Fibroblast of the aortic adventitia (primary cell): Measurements from ENCODE around the gene PREX1. TPM values are rescaled to one million over a fixed set of nuclear protein-coding genes. Genes with fewer than 3 reads are reported as not detected.

Source experiments
- DNase-seq: peaks from one replicate; pipeline ENCODE4 v3.0.0-alpha.2; 2010; ENCODE audit warnings: low read depth
- H3K4me3 ChIP-seq: 2 replicates; pipeline ENCODE4 v1.5.1; 2011; ENCODE audit warnings: low read depth, mild to moderate bottlenecking, control low read depth, low read length, moderate library complexity
- CTCF ChIP-seq: IDR thresholded peaks from 2 replicates; pipeline ENCODE4 v1.5.1; 2011; ENCODE audit warnings: mild to moderate bottlenecking, low read length, control low read depth, inconsistent platforms; ENCODE audit not compliant: insufficient read depth
- total RNA-seq: library from RNA; depleted of rRNA; stranded (reverse); fragments of >200 nt; gene quantifications from 2 replicates; pipeline ENCODE4 v1.2.3, GENCODE V29; 2012; ENCODE audit warnings: low replicate concordance

Gene PREX1
- total RNA-seq, 1 donor = 13.0 TPM

- TF ChIP-seq CTCF = no peak
- DNase-seq = no peak
- no peak overlapping the region for H3K4me3 ChIP-seq
Observed at GRCh38 chr20:48710341-48711043, 117.3 kb downstream of the PREX1 start.

- H3K4me3 ChIP-seq = no peak overlapping the region
- TF ChIP-seq CTCF = no peak
- peak; percentile 57 for DNase-seq
Observed at GRCh38 chr20:48709744-48710143, 118.1 kb downstream of the PREX1 start.

GRCh38 chr20:48709058-48709691 is 118.6 kb downstream of the PREX1 start:
- no peak overlapping the region for H3K4me3 ChIP-seq
- TF ChIP-seq CTCF = no peak
- DNase-seq = no peak

GRCh38 chr20:48708630-48709029 is 119.2 kb downstream of the PREX1 start:
- H3K4me3 ChIP-seq = no peak overlapping the region
- TF ChIP-seq CTCF = no peak
- no peak for DNase-seq

GRCh38 chr20:48708116-48708515 is 119.7 kb downstream of the PREX1 start:
- TF ChIP-seq CTCF = no peak
- no peak for DNase-seq

GRCh38 chr20:48706710-48707365 is 121.0 kb downstream of the PREX1 start:
- TF ChIP-seq CTCF = no peak
- H3K4me3 ChIP-seq = no peak overlapping the region
- DNase-seq = peak; percentile 74

More at GRCh38 chr20:48708116-48708515, 119.7 kb downstream of the PREX1 start:
- no peak overlapping the region for H3K4me3 ChIP-seq
